DOHH2 (cell line): ENCODE results near the gene GRB14.

Experiments
- H3F3A ChIP-seq: fragments of 200-600 bp; sonication (generic), shearing (Covaris generic); 2 replicates; pipeline ENCODE4 v1.6.0; 2016; ENCODE audit warnings: antibody characterized with exemption, mild to moderate bottlenecking; ENCODE audit not compliant: control insufficient read depth, insufficient read depth
- H3K27ac ChIP-seq: fragments of 200-600 bp; sonication (generic); 2 replicates; pipeline ENCODE4 v1.5.1; 2014; ENCODE audit warnings: low read depth, mild to moderate bottlenecking, low read length, moderate library complexity
- H3K27me3 ChIP-seq: fragments of 200-600 bp; sonication (generic); 2 replicates; pipeline ENCODE4 v1.6.1; 2014; ENCODE audit warnings: mild to moderate bottlenecking, low read length, mixed read lengths; ENCODE audit not compliant: control insufficient read depth
- H3K36me3 ChIP-seq: fragments of 200-600 bp; sonication (generic); 2 replicates; pipeline ENCODE4 v1.6.1; 2014; ENCODE audit warnings: mild to moderate bottlenecking, low read length, moderate library complexity, mixed read lengths; ENCODE audit not compliant: control insufficient read depth
- H3K4me1 ChIP-seq: fragments of 200-600 bp; sonication (generic); 2 replicates; pipeline ENCODE4 v1.6.1; 2014; ENCODE audit warnings: mild to moderate bottlenecking, low read length, mixed read lengths; ENCODE audit not compliant: control insufficient read depth
- H3K4me2 ChIP-seq: fragments of 200-600 bp; sonication (generic); 2 replicates; pipeline ENCODE4 v1.6.0; 2014; ENCODE audit warnings: mild to moderate bottlenecking, low read length, moderate library complexity
- H3K4me3 ChIP-seq: fragments of 200-600 bp; sonication (generic); 2 replicates; pipeline ENCODE4 v1.5.1; 2014; ENCODE audit warnings: mild to moderate bottlenecking, low read length, mixed read lengths
- H3K79me2 ChIP-seq: fragments of 200-600 bp; sonication (generic); 2 replicates; pipeline ENCODE4 v1.6.1; 2014; ENCODE audit warnings: mild to moderate bottlenecking, low read length, mixed read lengths; ENCODE audit not compliant: control insufficient read depth
- H3K9me2 ChIP-seq: fragments of 200-600 bp; sonication (generic); replicated peaks from 2 replicates; pipeline ENCODE4 v1.6.1; 2014; ENCODE audit warnings: mild to moderate bottlenecking, low read length, mixed read lengths; ENCODE audit not compliant: control insufficient read depth
- H3K9me3 ChIP-seq: fragments of 200-600 bp; sonication (generic); 2 replicates; pipeline ENCODE4 v1.6.1; 2014; ENCODE audit warnings: antibody characterized with exemption, low read length, mixed read lengths; ENCODE audit not compliant: control insufficient read depth, insufficient read depth
- H4K20me1 ChIP-seq: fragments of 200-600 bp; sonication (generic); 2 replicates; pipeline ENCODE4 v1.6.0; 2014; ENCODE audit warnings: low read depth, mild to moderate bottlenecking, antibody characterized with exemption, low read length, moderate library complexity; ENCODE audit not compliant: control insufficient read depth, insufficient read depth
- EZH2phosphoT487 ChIP-seq: fragments of 200-600 bp; sonication (generic); IDR thresholded peaks from 2 replicates; pipeline ENCODE4 v1.6.1; 2017; ENCODE audit warnings: borderline replicate concordance, mild to moderate bottlenecking, antibody characterized with exemption, low read length, moderate library complexity, mixed read lengths
- TF ChIP-seq, protein P1 (sequence below): fragments of 200-600 bp; sonication (generic); IDR thresholded peaks from one replicate; pipeline ENCODE4 v1.5.1; 2014; ENCODE audit warnings: antibody characterized with exemption, mild to moderate bottlenecking, low read depth, low read length; ENCODE audit not compliant: poor library complexity, severe bottlenecking

The GRB14 gene

GRCh38 chr2:164514491-164514890, 106.8 kb downstream of the GRB14 start:
- no peaks in the 10 kb centered on the region for H3K36me3 ChIP-seq
- no peaks in the 10 kb centered on the region for H3K27me3 ChIP-seq
- no peaks in the 10 kb centered on the region for H3K9me2 ChIP-seq
- TF ChIP-seq, protein P1, sequence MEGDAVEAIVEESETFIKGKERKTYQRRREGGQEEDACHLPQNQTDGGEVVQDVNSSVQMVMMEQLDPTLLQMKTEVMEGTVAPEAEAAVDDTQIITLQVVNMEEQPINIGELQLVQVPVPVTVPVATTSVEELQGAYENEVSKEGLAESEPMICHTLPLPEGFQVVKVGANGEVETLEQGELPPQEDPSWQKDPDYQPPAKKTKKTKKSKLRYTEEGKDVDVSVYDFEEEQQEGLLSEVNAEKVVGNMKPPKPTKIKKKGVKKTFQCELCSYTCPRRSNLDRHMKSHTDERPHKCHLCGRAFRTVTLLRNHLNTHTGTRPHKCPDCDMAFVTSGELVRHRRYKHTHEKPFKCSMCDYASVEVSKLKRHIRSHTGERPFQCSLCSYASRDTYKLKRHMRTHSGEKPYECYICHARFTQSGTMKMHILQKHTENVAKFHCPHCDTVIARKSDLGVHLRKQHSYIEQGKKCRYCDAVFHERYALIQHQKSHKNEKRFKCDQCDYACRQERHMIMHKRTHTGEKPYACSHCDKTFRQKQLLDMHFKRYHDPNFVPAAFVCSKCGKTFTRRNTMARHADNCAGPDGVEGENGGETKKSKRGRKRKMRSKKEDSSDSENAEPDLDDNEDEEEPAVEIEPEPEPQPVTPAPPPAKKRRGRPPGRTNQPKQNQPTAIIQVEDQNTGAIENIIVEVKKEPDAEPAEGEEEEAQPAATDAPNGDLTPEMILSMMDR = no peak
- no peak for TF ChIP-seq EZH2phosphoT487
- H3F3A ChIP-seq = no peaks in the 10 kb centered on the region
- H3K79me2 ChIP-seq = no peaks in the 10 kb centered on the region
- H4K20me1 ChIP-seq = no peaks in the 10 kb centered on the region
- no peak overlapping the region for H3K4me2 ChIP-seq
- no peaks in the 10 kb centered on the region for H3K9me3 ChIP-seq
- H3K4me1 ChIP-seq = no peaks in the 10 kb centered on the region
- no peak overlapping the region for H3K4me3 ChIP-seq
- H3K27ac ChIP-seq = no peak overlapping the region

- H3K36me3 ChIP-seq = no peaks in the 10 kb centered on the region
- no peak overlapping the region for H3K4me2 ChIP-seq
- TF ChIP-seq, protein P1 = no peak
- no peak for TF ChIP-seq EZH2phosphoT487
- no peaks in the 10 kb centered on the region for H3K9me3 ChIP-seq
- no peaks in the 10 kb centered on the region for H3K27me3 ChIP-seq
- no peaks in the 10 kb centered on the region for H4K20me1 ChIP-seq
- H3K79me2 ChIP-seq = no peaks in the 10 kb centered on the region
- H3K4me3 ChIP-seq = no peak overlapping the region
- H3K4me1 ChIP-seq = no peaks in the 10 kb centered on the region
- H3F3A ChIP-seq = no peaks in the 10 kb centered on the region
- H3K9me2 ChIP-seq = no peaks in the 10 kb centered on the region
- no peak overlapping the region for H3K27ac ChIP-seq
These were observed 108.4 kb downstream of the GRB14 start for GRCh38 chr2:164512871-164513270.

DNA sequence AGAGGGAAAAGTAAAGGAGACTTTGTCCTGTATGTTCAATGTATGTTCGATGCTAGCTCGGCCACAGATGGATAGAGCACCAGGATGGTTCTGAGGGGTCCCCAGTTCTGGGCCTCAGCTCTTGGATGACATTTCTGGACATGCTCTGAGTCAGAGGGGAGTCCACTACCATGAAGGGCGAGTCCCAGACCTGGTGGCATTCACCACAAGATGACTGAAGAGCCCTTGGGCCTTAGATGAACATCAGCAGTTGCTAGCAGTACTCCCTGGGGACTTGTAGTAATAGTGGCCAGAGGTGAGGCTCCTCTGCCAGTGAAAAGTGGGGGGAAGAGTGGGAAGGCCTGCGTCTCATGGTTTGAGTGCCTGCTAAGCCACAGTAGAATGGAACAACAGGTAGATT, 109.5 kb downstream of the GRB14 start:
- H3K27ac ChIP-seq = no peak overlapping the region
- H3K27me3 ChIP-seq = no peaks in the 10 kb centered on the region
- TF ChIP-seq EZH2phosphoT487 = no peak
- TF ChIP-seq, protein P1 = no peak
- H3K4me2 ChIP-seq = no peak overlapping the region
- no peaks in the 10 kb centered on the region for H3K9me3 ChIP-seq
- no peaks in the 10 kb centered on the region for H3K36me3 ChIP-seq
- no peaks in the 10 kb centered on the region for H3K9me2 ChIP-seq
- H3K4me3 ChIP-seq = no peak overlapping the region
- no peaks in the 10 kb centered on the region for H3K4me1 ChIP-seq
- no peaks in the 10 kb centered on the region for H3K79me2 ChIP-seq
- H4K20me1 ChIP-seq = no peaks in the 10 kb centered on the region
- H3F3A ChIP-seq = no peaks in the 10 kb centered on the region

DNA sequence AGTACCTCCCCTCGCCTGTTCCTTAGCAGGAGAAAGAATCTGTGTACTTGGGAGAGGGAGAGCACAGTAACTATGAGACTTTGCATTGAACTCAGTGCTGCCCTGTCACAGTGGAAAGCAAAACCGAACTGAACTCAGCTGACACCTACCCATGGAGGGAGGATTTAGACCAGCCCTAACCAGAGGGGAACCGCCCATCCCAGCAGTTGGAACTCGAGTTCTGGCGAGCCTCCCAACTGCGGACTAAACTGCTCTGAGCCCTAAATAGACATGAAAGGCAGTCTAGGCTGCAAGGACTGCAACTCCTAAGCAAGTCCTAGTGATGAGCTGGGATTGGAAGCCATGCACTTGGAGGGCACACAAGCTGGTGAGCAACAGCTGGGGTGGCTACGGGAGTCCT, 110.4 kb downstream of the GRB14 start:
- no peaks in the 10 kb centered on the region for H4K20me1 ChIP-seq
- H3K27me3 ChIP-seq = no peaks in the 10 kb centered on the region
- H3K36me3 ChIP-seq = no peaks in the 10 kb centered on the region
- H3K27ac ChIP-seq = no peak overlapping the region
- H3K79me2 ChIP-seq = no peaks in the 10 kb centered on the region
- no peaks in the 10 kb centered on the region for H3K9me3 ChIP-seq
- H3K4me1 ChIP-seq = no peaks in the 10 kb centered on the region
- H3K4me2 ChIP-seq = no peak overlapping the region
- no peak overlapping the region for H3K4me3 ChIP-seq
- H3K9me2 ChIP-seq = no peaks in the 10 kb centered on the region
- H3F3A ChIP-seq = no peaks in the 10 kb centered on the region
- TF ChIP-seq, protein P1 = no peak
- TF ChIP-seq EZH2phosphoT487 = no peak
